HepG2 (cell line): ENCODE data around the gene VAMP2. TPM values are rescaled to one million over a fixed set of nuclear protein-coding genes. Genes with fewer than 3 reads are reported as not detected.

ENCODE experiments used
- ATAC-seq: fragments of 200-7000 bp; cut with Tn5 transposase; 3 replicates; pipeline ENCODE4 v1.9.1; 2020; ENCODE audit warnings: mild to moderate bottlenecking, moderate library complexity
- BruUV-seq: library from RNA; stranded (reverse); fragments of 400-500 nt; replicated peaks from 2 replicates; lab custom pipeline; 2021; lab: Mats Ljungman, UMichigan
- CTCF ChIA-PET: fragments of 300-600 bp; formaldehyde crosslinking; extraction: SDS; loops from one replicate; lab custom pipeline; 2021; ENCODE audit warnings: low total read pairs, inconsistent platforms, low intra/inter-chr PET ratio; lab: Yijun Ruan, JAX
- POLR2A ChIA-PET: fragments of 350-600 bp; sonication (Branson Sonifier 250); formaldehyde crosslinking; loops from one replicate; lab custom pipeline; 2020; ENCODE audit warnings: antibody characterized with exemption, inconsistent platforms; lab: Yijun Ruan, JAX
- DNase-seq: peaks from one replicate; pipeline ENCODE4 v3.0.0-alpha.2; 2015; ENCODE audit warnings: low spot score
- FAIRE-seq: peaks from 3 replicates; lab custom pipeline; 2011; peaks lifted over from hg19 to GRCh38; lab: Jason Lieb, UNC
- H2AFZ ChIP-seq: one replicate; pipeline ENCODE4 v1.6.1; 2011; ENCODE audit warnings: low read length, inconsistent platforms
- H3K27ac ChIP-seq: fragments of 300-600 bp; 3 replicates; pipeline ENCODE4 v1.8.0; 2011; ENCODE audit warnings: mixed run types, mild to moderate bottlenecking, mixed read lengths, low read length, inconsistent platforms; ENCODE audit not compliant: insufficient read depth; ENCODE audit errors: extremely low read length
- H3K27me3 ChIP-seq, 2 experiments: fragments of 200-600 bp in 1 of 2; 2 replicates in 1 of 2; 3 replicates in 1 of 2; pipeline versions ENCODE4 v1.6.0 to v1.8.0; 2011; ENCODE audit warnings: low read length in 2 of 2, mild to moderate bottlenecking in 2 of 2, moderate library complexity in 2 of 2, inconsistent platforms in 1 of 2; ENCODE audit not compliant: insufficient read depth in 2 of 2, control insufficient read depth in 1 of 2
- H3K36me3 ChIP-seq, 2 experiments: fragments of 200-600 bp in 1 of 2; replicated peaks in 1 of 2; 2 replicates in 1 of 2; 3 replicates in 1 of 2; pipeline versions ENCODE4 v1.5.1 to v1.8.0; 2011; ENCODE audit warnings: low read length in 2 of 2, inconsistent platforms in 1 of 2; ENCODE audit not compliant: insufficient read depth in 2 of 2, control insufficient read depth in 1 of 2
- H3K4me1 ChIP-seq: 2 replicates; pipeline ENCODE4 v1.5.1; 2012; ENCODE audit warnings: low read length, inconsistent platforms; ENCODE audit not compliant: insufficient read depth
- H3K4me2 ChIP-seq: 2 replicates; pipeline ENCODE4 v1.6.0; 2011; ENCODE audit warnings: low read depth, low read length, inconsistent platforms
- H3K4me3 ChIP-seq, 3 experiments: fragments of 200-600 bp in 1 of 3; sonication (generic), shearing (Covaris generic) in 1 of 3; replicated peaks in 1 of 3; 2 replicates each; pipeline ENCODE4 v1.5.1; 2011 to 2016; ENCODE audit warnings: low read length in 3 of 3, inconsistent platforms in 2 of 3, low read depth in 2 of 3, mild to moderate bottlenecking in 2 of 3, control low read depth in 1 of 3, mixed read lengths in 1 of 3; ENCODE audit not compliant: insufficient read depth in 1 of 3
- H3K79me2 ChIP-seq: one replicate; pipeline ENCODE4 v1.6.1; 2011; ENCODE audit warnings: low read length, inconsistent platforms; ENCODE audit not compliant: insufficient read depth
- H3K9ac ChIP-seq: 2 replicates; pipeline ENCODE4 v1.6.0; 2011; ENCODE audit warnings: mild to moderate bottlenecking, low read depth, low read length, inconsistent platforms; ENCODE audit not compliant: insufficient read depth
- H3K9me3 ChIP-seq: 2 replicates; pipeline ENCODE4 v1.5.1; 2012; ENCODE audit warnings: mild to moderate bottlenecking, low read length
- H4K20me1 ChIP-seq: 2 replicates; pipeline ENCODE4 v1.6.0; 2011; ENCODE audit warnings: inconsistent platforms, mild to moderate bottlenecking, low read length, moderate library complexity; ENCODE audit not compliant: insufficient read depth
- BRCA1 ChIP-seq: sonication (generic); formaldehyde crosslinking; IDR thresholded peaks from 2 replicates; pipeline ENCODE4 v1.4.0; 2020; ENCODE audit warnings: missing genetic modification reagents
- MXI1 ChIP-seq: IDR thresholded peaks from 3 replicates; pipeline ENCODE4 v1.6.1; 2012; ENCODE audit warnings: low read depth, low read length, inconsistent platforms, borderline replicate concordance
- ZEB1 ChIP-seq: IDR thresholded peaks from 2 replicates; pipeline ENCODE4 v1.6.1; 2012; ENCODE audit warnings: mild to moderate bottlenecking, low read depth, inconsistent platforms; ENCODE audit not compliant: insufficient replicate concordance
- WGBS: methylation state at CpG from one replicate; pipeline ENCODE4 v1.1.6; 2017; ENCODE audit warnings: low lambda C conversion rate; 5-methylcytosine and 5-hydroxymethylcytosine counted together
- in situ Hi-C: cut with HindIII; loops from 2 replicates; pipeline ENCODE4 v1.10.0; 2017; ENCODE audit warnings: low pct_unique_long_range_greater_than_20kb; ENCODE audit not compliant: extremely low pct_ligation_motif_present
- intact Hi-C: fragments of 100-400 bp; cut with micrococcal nuclease; formaldehyde crosslinking; loops from one replicate; pipeline ENCODE4 v1.10.0; 2022; ENCODE audit not compliant: unreplicated experiment
- polyA plus RNA-seq, 8 experiments: library from polyadenylated mRNA; depleted of rRNA in 3 of 8; stranded (reverse) in 7 of 8; unstranded in 1 of 8; fragments of >200 nt; fragmentation: Illumina TruSeq in 4 of 8; extraction: Trizol in 4 of 8; gene quantifications; 2 replicates each; pipeline versions ENCODE4 v1.2.1 to v1.2.3, GENCODE V29; 2011 to 2016; ENCODE audit warnings: low read depth in 4 of 8, missing spikeins in 1 of 8, mixed read lengths in 1 of 8; ENCODE audit not compliant: insufficient read depth in 1 of 8
- total RNA-seq, 5 experiments: library from RNA; depleted of rRNA; stranded (reverse); fragments of >200 nt; fragmentation: Illumina TruSeq; extraction: Trizol; gene quantifications; 2 replicates each; pipeline ENCODE4 v1.2.3, GENCODE V29; 2016; ENCODE audit warnings: low read depth in 1 of 5
- TF ChIP-seq, protein P1 (sequence below): sonication (generic); formaldehyde crosslinking; IDR thresholded peaks from 2 replicates; pipeline ENCODE4 v1.5.1; 2020; ENCODE audit warnings: mild to moderate bottlenecking, missing genetic modification reagents, borderline replicate concordance

VAMP2 gene
- total and polyA plus RNA-seq, 2 of the 13 experiments (the other 11 are each of a cell fraction or from before 2014, with no cell fraction given) = 3.9 to 17.2 TPM

- Histone ChIP-seq H3K4me1 (peaks cover 24% of the 10 kb centered on the region), H3K79me2 (peaks cover 4% of the 10 kb centered on the region), H4K20me1 (no peaks in the 10 kb centered on the region), H3K4me3 (no peak overlapping the region), H3K4me2 (no peak overlapping the region), H3K27me3 (no peaks in the 10 kb centered on the region), H3K9me3 (no peaks in the 10 kb centered on the region), H3K36me3 (peaks cover 16 to 41% of the 10 kb centered on the region in 2 experiments; a peak in 4 of 5 replicates), H3K27ac (no peak overlapping the region), H3K9ac (no peak overlapping the region), H2AFZ (no peak overlapping the region)
- BruUV-seq = no TSS peak
- DNase-seq (no peak), FAIRE-seq (no peak), ATAC-seq (no peak)
- intact Hi-C loops (loop anchor here (5.0 kb wide), 1 partner anchor 474 kb away; no protein-coding TSS in a partner anchor), in situ Hi-C loops (no loop called here)
- ChIA-PET POLR2A (interaction anchor here (1.8 kb wide), 1 partner anchor 24 kb away, joined by 4 read pairs; no protein-coding TSS in a partner anchor), CTCF (no interaction called here)
- TF ChIP-seq MXI1 (no peak), BRCA1 (CRISPR knock-in tag) (no peak), ZEB1 (no peak)
- TF ChIP-seq, protein P1, sequence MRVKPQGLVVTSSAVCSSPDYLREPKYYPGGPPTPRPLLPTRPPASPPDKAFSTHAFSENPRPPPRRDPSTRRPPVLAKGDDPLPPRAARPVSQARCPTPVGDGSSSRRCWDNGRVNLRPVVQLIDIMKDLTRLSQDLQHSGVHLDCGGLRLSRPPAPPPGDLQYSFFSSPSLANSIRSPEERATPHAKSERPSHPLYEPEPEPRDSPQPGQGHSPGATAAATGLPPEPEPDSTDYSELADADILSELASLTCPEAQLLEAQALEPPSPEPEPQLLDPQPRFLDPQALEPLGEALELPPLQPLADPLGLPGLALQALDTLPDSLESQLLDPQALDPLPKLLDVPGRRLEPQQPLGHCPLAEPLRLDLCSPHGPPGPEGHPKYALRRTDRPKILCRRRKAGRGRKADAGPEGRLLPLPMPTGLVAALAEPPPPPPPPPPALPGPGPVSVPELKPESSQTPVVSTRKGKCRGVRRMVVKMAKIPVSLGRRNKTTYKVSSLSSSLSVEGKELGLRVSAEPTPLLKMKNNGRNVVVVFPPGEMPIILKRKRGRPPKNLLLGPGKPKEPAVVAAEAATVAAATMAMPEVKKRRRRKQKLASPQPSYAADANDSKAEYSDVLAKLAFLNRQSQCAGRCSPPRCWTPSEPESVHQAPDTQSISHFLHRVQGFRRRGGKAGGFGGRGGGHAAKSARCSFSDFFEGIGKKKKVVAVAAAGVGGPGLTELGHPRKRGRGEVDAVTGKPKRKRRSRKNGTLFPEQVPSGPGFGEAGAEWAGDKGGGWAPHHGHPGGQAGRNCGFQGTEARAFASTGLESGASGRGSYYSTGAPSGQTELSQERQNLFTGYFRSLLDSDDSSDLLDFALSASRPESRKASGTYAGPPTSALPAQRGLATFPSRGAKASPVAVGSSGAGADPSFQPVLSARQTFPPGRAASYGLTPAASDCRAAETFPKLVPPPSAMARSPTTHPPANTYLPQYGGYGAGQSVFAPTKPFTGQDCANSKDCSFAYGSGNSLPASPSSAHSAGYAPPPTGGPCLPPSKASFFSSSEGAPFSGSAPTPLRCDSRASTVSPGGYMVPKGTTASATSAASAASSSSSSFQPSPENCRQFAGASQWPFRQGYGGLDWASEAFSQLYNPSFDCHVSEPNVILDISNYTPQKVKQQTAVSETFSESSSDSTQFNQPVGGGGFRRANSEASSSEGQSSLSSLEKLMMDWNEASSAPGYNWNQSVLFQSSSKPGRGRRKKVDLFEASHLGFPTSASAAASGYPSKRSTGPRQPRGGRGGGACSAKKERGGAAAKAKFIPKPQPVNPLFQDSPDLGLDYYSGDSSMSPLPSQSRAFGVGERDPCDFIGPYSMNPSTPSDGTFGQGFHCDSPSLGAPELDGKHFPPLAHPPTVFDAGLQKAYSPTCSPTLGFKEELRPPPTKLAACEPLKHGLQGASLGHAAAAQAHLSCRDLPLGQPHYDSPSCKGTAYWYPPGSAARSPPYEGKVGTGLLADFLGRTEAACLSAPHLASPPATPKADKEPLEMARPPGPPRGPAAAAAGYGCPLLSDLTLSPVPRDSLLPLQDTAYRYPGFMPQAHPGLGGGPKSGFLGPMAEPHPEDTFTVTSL (CRISPR knock-in tag) = no peak
- WGBS = 96% methylated on average over 6 of the region's 13 CpGs
Observed at GRCh38 chr17:8148560-8148959, 14.2 kb downstream of the VAMP2 start.
